Gastroesophageal sphincter (tissue), 4 donors: ENCODE results near the gene BEX2. TPM values are rescaled to one million over a fixed set of nuclear protein-coding genes. Genes with fewer than 3 reads are reported as not detected.
"Not testable (repeated sequence)": the region's sequence is repeated elsewhere in the genome, so short reads cannot be mapped to it uniquely, and the experiment has no call there.

Experiments used
- ATAC-seq: fragments of 150-250 bp; one replicate; pipeline ENCODE4 v1.9.1; 2016; ENCODE audit warnings: mild to moderate bottlenecking, moderate library complexity
- H3K27ac ChIP-seq, 4 donors: fragments of 200-600 bp; sonication (generic) in 3 of 4; 1 replicate in 3 of 4; 2 replicates in 1 of 4; pipeline ENCODE4 v1.5.1; 2016 to 2019
- H3K27me3 ChIP-seq: fragments of 200-600 bp; sonication (generic); one replicate; pipeline ENCODE4 v1.5.1; 2019
- H3K36me3 ChIP-seq, 2 donors: fragments of 200-600 bp; sonication (generic); one replicate each; pipeline ENCODE4 v1.5.1; 2019; ENCODE audit warnings: control low read depth in 1 of 2
- H3K4me1 ChIP-seq, 3 donors: fragments of 200-600 bp; sonication (generic); 1 replicate in 2 of 3; 2 replicates in 1 of 3; pipeline ENCODE4 v1.5.1; 2016 to 2019; ENCODE audit warnings: control low read depth in 2 of 3
- H3K4me3 ChIP-seq, 2 donors: fragments of 200-600 bp; sonication (generic); one replicate each; pipeline ENCODE4 v1.5.1; 2019; ENCODE audit warnings: mild to moderate bottlenecking in 1 of 2, moderate library complexity in 1 of 2
- H3K9me3 ChIP-seq, 3 donors: fragments of 200-600 bp; sonication (generic); one replicate each; pipeline ENCODE4 v1.5.1; 2017 to 2019; ENCODE audit warnings: control low read depth in 2 of 3
- CTCF ChIP-seq, 4 experiments: fragments of 200-600 bp in 2 of 4; fragments of 450-650 bp in 2 of 4; sonication (generic) in 1 of 4; IDR thresholded peaks; one replicate each; pipeline ENCODE4 v1.5.1; 2017 to 2019; ENCODE audit warnings: antibody characterized with exemption in 4 of 4, mild to moderate bottlenecking in 2 of 4, moderate library complexity in 2 of 4
- EP300 ChIP-seq: sonication (generic); formaldehyde crosslinking; IDR thresholded peaks from one replicate; pipeline ENCODE4 v1.6.1; 2017; ENCODE audit warnings: antibody characterized with exemption, mild to moderate bottlenecking
- POLR2A ChIP-seq, 2 donors: fragments of 450-650 bp; IDR thresholded peaks; one replicate each; pipeline ENCODE4 v1.6.1; 2017; ENCODE audit warnings: antibody characterized with exemption in 2 of 2, mild to moderate bottlenecking in 2 of 2, moderate library complexity in 1 of 2
- POLR2AphosphoS5 ChIP-seq: sonication (generic); formaldehyde crosslinking; IDR thresholded peaks from one replicate; pipeline ENCODE4 v1.6.1; 2017; ENCODE audit warnings: antibody characterized with exemption
- WGBS, 2 donors: methylation state at CpG; one replicate each; pipeline ENCODE4 v1.1.5; 2018; ENCODE audit warnings: low coverage in 1 of 2; 5-methylcytosine and 5-hydroxymethylcytosine counted together
- total RNA-seq, 4 donors: library from RNA; depleted of rRNA; stranded (reverse); fragments of >200 nt; gene quantifications; one replicate each; pipeline ENCODE4 v1.1.0, GENCODE V29; 2016

Gene BEX2
- total RNA-seq, 4 donors from 2014 or later, result 2.3 to 24.5 (median 5.4) TPM

- H3K9me3 ChIP-seq, result no peaks in the 10 kb centered on the region
- no peaks in the 10 kb centered on the region for H3K4me1 ChIP-seq
- no CpG with 5 or more reads among the region's 3 CpGs for WGBS, 2 donors
- TF ChIP-seq POLR2AphosphoS5 (no peak), EP300 (no peak)
- H3K27ac ChIP-seq, result no peak overlapping the region
- no peak for ATAC-seq
- H3K4me3 ChIP-seq, result no peak overlapping the region
- no peaks in the 10 kb centered on the region for H3K36me3 ChIP-seq
- H3K27me3 ChIP-seq, result no peaks in the 10 kb centered on the region
Measured at GRCh38 chrX:103338663-103339062, 27.9 kb upstream of the BEX2 start.

GRCh38 chrX:103330681-103331288 is 20.0 kb upstream of the BEX2 start:
- WGBS, 2 donors, result 13 to 23% methylated on average over 5 to 14 of the region's 21 CpGs
- no peaks in the 10 kb centered on the region for H3K4me1 ChIP-seq
- peak; percentile 11 for ATAC-seq
- no peaks in the 10 kb centered on the region for H3K36me3 ChIP-seq
- H3K9me3 ChIP-seq, result no peaks in the 10 kb centered on the region
- no peaks in the 10 kb centered on the region for H3K27me3 ChIP-seq
- peak overlapping the region in 2 of 4 donors; percentile 27 to 52 for H3K27ac ChIP-seq
- TF ChIP-seq POLR2AphosphoS5 (no peak), POLR2A (IDR thresholded peaks at IDR 0.05) (no peak), EP300 (no peak), CTCF (IDR thresholded peaks at IDR 0.05) (no peak)
- peak overlapping the region; percentile 36 to 45 for H3K4me3 ChIP-seq

GRCh38 chrX:103329991-103330390 is 19.2 kb upstream of the BEX2 start, which contains the start of gene TCEAL7:
TSS of gene TCEAL7 (plus strand) at chrX:103330239. CDS start at chrX:103331404, 1,165 bp downstream.
- Histone ChIP-seq H3K4me1 (no peaks in the 10 kb centered on the region), H3K4me3 (peak within 1 kb of the TSS; percentile 36 to 45), H3K27me3 (no peaks in the 10 kb centered on the region), H3K9me3 (no peaks in the 10 kb centered on the region), H3K36me3 (no peaks in the 10 kb centered on the region), H3K27ac (peak within 1 kb of the TSS in 2 of 4 donors; percentile 27 to 52)
- WGBS, 2 donors, result 20 to 67% methylated on average over 1 to 3 of the region's 11 CpGs
- no peak for TF ChIP-seq CTCF (IDR thresholded peaks at IDR 0.05)
- TF ChIP-seq EP300, result no peak
- TF ChIP-seq POLR2A (IDR thresholded peaks at IDR 0.05), result no peak
- TF ChIP-seq POLR2AphosphoS5, result no peak
- ATAC-seq, result peak; percentile 71

GRCh38 chrX:103311399-103311780 is 600 bp upstream of the BEX2 start:
- TF ChIP-seq POLR2A (IDR thresholded peaks at IDR 0.05) (no peak), CTCF (IDR thresholded peaks at IDR 0.05) (no peak), POLR2AphosphoS5 (no peak), EP300 (no peak)
- H3K4me3 ChIP-seq, result no peak overlapping the region
- no peak overlapping the region for H3K27ac ChIP-seq
- 62 to 67% methylated on average over 3 of the region's 3 CpGs for WGBS, 2 donors
- H3K36me3 ChIP-seq, result no peaks in the 10 kb centered on the region
- ATAC-seq, result no peak
- peaks cover 0 to 11% (median 0%) of the 10 kb centered on the region in 3 donors for H3K4me1 ChIP-seq
- no peaks in the 10 kb centered on the region for H3K9me3 ChIP-seq
- H3K27me3 ChIP-seq, result peaks cover 11% of the 10 kb centered on the region

GRCh38 chrX:103309860-103310554 is 783 bp downstream of the BEX2 start:
- no peak for TF ChIP-seq EP300
- no peak for TF ChIP-seq POLR2A (IDR thresholded peaks at IDR 0.05)
- TF ChIP-seq CTCF (IDR thresholded peaks at IDR 0.05), result no peak
- TF ChIP-seq POLR2AphosphoS5, result no peak
- H3K9me3 ChIP-seq, result no peaks in the 10 kb centered on the region
- no peak for ATAC-seq
- WGBS, 2 donors, result 68 to 83% methylated on average over 1 to 6 of the region's 32 CpGs
- H3K36me3 ChIP-seq, result no peaks in the 10 kb centered on the region
- peak overlapping the region; percentile 8 to 59 for H3K4me3 ChIP-seq
- H3K27ac ChIP-seq, result peak overlapping the region in 1 of 4 donors; percentile 24
- peaks cover 0 to 11% (median 0%) of the 10 kb centered on the region in 3 donors for H3K4me1 ChIP-seq
- H3K27me3 ChIP-seq, result peaks cover 11% of the 10 kb centered on the region

- not testable (repeated sequence) for H3K27me3 ChIP-seq, H3K4me1 ChIP-seq, H3K27ac ChIP-seq, H3K36me3 ChIP-seq, H3K4me3 ChIP-seq, ATAC-seq, H3K9me3 ChIP-seq
- WGBS, 2 donors, result 83 to 90% methylated on average over 2 to 3 of the region's 4 CpGs
Measured at GRCh38 chrX:103305666-103306065, 5.1 kb downstream of the BEX2 start.
